ENCODE measurements around the gene TCEAL1.
"Not testable (repeated sequence)": the region's sequence is repeated elsewhere in the genome, so short reads cannot be mapped to it uniquely, and the experiment has no call there.

The TCEAL1 gene

GRCh38 chrX:103637604-103638338, 9.0 kb downstream of the TCEAL1 start:
- FAIRE-seq, result no peak
- DNase-seq (ENCODE audit: insufficient read length, low spot score), result no peak
- no peak for TF ChIP-seq CTCF (IDR thresholded peaks at IDR 0.05; ENCODE audit: insufficient read depth, missing control alignments)

GRCh38 chrX:103638479-103639346, 9.9 kb downstream of the TCEAL1 start:
- FAIRE-seq; DNase-seq (ENCODE audit: insufficient read length, low spot score): not testable (repeated sequence)

- DNase-seq (ENCODE audit: insufficient read length, low spot score), result no peak
- no peak for TF ChIP-seq CTCF (IDR thresholded peaks at IDR 0.05; ENCODE audit: insufficient read depth, missing control alignments)
- no peak for FAIRE-seq
These were observed 11.8 kb downstream of the TCEAL1 start for GRCh38 chrX:103640401-103641155.

GRCh38 chrX:103644125-103644524, 15.3 kb downstream of the TCEAL1 start:
- DNase-seq (ENCODE audit: insufficient read length, low spot score) (no peak), FAIRE-seq (no peak)
- no peak for TF ChIP-seq CTCF (IDR thresholded peaks at IDR 0.05; ENCODE audit: insufficient read depth, missing control alignments)

- no peak for TF ChIP-seq CTCF (IDR thresholded peaks at IDR 0.05; ENCODE audit: insufficient read depth, missing control alignments)
- FAIRE-seq (no peak), DNase-seq (ENCODE audit: insufficient read length, low spot score) (no peak)
These were observed 18.9 kb downstream of the TCEAL1 start for GRCh38 chrX:103647630-103648029.

GRCh38 chrX:103651151-103651773, 22.5 kb downstream of the TCEAL1 start:
- DNase-seq (ENCODE audit: insufficient read length, low spot score), result no peak
- FAIRE-seq, result peak; percentile 61
- TF ChIP-seq CTCF (IDR thresholded peaks at IDR 0.05; ENCODE audit: insufficient read depth, missing control alignments), result no peak

GRCh38 chrX:103655230-103656000, 26.6 kb downstream of the TCEAL1 start:
- DNase-seq (ENCODE audit: insufficient read length, low spot score); FAIRE-seq: not testable (repeated sequence)
